Pulmonary artery endothelial cell (primary cell): ENCODE results near the gene KRT79. TPM values are rescaled to one million over a fixed set of nuclear protein-coding genes. Genes with fewer than 3 reads are reported as not detected.

Experiments used
- DNase-seq: peaks from one replicate; pipeline ENCODE4 v3.0.0-alpha.2; 2011; ENCODE audit warnings: low read depth, low spot score
- total RNA-seq: library from RNA; depleted of rRNA; stranded (reverse); fragments of >200 nt; gene quantifications from 2 replicates; pipeline ENCODE4 v1.2.3, GENCODE V29; 2014

The KRT79 gene
- total RNA-seq, 1 donor from 2014 or later, result not detected

GRCh38 chr12:52835271-52836041 is 1.3 kb upstream of the KRT79 start:
- no peak for DNase-seq

- DNase-seq, result no peak
Measured at GRCh38 chr12:52834727-52835001, 553 bp upstream of the KRT79 start.

DNA sequence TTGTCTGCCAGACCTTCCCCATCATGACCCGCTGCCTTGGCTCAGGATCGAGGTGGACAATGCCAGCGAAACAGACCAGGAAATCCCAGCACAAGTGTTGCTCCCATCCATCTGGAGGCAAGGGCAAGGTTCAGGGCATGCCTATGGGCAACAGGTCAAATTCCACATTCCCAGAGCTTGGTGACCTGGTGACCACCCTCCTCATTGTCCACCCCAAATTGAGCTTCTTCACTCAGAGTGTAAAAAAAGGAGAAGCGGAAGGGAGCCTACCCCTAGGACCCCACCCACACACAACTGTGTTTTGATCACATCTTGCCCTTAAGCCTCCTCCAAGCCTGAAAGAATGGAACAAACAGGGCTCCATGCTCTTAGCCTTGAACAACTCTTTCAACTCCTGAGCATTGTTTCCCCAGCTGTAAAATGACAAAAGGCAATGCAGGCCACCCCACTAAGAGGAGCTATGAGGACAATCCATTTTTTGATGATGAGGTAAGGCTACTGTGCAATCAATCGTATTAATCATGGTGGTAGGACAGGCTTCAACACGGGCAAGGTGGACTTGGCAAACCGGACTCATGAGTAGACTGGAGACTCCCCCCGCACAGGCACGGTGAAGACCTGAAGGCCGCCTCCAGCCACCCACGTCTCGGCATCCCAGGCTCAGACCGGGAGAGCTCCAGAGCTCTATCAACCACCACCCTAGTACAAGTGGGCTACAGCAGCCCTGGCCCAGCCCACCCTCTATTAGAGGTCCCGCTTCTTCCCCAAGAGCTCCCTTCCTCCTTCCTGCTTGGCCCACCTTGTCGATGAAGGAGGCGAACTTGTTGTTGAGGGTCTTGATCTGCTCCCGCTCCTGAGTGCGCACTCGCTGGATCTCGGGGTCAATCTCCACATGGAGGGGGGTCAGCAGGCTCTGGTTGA is 866 bp downstream of the KRT79 start:
- DNase-seq, result no peak

DNA sequence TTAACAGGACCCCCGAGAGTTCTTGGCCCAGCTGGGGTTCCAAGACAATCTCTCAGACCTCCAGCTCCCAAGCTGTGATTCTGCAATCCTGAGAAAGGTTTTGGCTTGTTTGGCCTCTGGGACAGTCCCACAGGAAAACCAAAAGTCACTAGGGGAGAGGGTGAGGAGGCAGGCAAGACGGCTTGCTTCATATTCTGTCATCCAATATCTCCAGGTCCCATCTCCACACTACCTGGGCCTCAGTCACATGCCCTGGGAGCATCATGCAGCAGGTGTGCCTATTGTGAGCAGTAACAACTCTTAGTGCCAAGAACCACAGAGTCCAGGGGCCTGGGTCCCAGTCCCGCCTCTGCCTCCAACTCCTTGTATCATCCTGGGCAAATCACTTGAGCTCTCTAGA is 1.7 kb downstream of the KRT79 start:
- no peak for DNase-seq

GRCh38 chr12:52831251-52831650 is 2.9 kb downstream of the KRT79 start:
- DNase-seq, result no peak

DNA sequence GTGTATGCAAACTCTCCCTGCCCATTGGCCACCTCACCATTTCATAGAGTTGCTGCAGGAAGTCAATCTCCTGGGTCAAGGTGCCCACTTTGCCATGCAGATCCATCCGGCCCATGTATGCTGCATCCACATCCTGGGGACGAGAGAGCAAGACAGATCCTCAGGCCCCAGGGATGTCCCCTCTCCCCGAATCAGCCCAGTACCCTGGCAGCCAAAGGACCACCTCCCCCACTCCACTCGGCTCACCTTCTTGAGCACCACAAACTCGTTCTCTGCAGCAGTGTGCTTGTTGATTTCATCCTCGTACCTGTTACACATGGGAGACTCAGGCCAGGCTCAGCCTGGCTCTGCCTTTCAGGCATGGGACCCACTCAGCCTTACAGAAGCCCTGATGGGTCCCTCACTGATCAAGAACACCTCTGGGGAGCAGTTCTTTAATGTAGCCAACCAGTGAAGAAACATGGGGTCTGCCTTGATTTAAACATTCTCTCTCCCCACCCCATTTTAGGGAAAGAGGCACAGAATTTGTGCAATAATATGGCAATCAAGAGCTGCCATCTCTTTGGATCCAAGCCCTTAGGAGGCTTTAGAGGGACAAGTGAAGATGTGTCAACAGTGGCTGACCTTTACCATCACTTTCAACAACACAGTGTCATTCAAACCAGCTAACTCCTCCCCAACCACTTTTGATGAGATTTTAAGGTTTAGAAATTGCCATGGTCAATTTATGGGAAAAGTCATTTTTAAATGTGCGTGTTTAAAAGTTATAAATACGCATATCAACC is 3.9 kb downstream of the KRT79 start:
- DNase-seq, result no peak

DNA sequence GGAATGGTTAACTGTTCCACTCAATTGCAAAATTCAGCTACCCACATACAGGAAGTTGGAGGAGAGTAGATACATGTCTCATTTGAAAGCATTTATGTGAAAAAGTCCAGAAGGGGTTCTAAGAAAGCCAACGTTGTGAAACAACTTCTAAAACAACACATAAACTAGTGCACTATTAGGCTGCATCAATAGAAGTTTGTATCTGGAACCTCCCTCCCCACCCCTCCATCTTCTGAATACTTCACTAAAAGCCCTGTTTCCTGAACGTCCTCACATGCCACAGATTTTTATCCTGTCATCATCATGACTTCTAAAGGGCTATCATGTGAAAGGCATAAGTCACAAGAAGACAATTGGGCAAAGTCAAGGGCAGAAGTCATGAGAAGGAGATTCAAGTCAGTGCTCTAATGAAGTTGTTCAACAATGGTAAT is 5.5 kb downstream of the KRT79 start:
- no peak for DNase-seq

DNA sequence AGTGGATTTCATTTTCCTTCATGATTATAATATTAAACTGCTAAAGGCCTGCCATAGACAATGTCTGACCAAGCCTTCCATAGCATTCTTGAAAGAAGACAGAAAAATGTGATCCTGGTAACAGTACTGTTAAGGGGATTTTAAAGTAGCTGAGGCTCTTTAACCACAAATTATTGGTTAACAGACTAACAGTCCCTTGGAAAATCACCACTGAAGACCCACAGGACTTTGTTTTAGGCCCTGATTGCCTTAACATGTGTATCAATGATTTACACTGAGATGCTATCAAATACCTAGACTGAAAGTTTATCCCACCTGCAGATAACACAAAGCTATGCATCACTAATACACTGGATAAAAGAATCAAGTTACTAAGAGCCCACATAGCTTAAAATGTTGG is 6.0 kb downstream of the KRT79 start:
- no peak for DNase-seq

DNA sequence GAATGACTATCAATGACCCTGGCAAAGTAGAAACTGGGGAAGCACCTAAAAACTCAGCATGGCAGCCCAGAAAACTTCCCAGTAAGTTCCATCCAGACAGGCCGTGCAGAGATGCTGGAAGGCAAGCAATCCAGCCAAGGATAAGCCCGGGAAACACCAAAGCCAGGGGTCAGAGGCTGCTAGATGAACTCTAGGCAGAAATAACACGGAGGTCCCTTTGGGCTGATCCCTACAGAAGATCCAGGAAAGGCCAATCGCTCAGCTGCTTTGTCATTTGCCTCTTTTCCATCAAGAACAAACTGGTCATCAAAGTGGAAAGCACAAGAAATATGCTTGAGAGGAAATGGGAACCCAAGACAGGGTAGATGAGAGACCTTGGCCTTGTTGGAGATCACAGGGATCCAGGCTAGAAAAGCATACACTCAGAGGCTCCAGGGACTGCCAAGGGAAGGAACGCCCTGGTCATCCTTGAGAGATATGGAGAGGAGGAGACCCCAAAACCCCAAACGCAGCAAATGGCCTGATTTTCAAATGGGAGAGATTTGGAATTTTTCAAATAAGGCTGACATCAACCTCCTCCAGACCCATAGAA is 6.5 kb downstream of the KRT79 start:
- DNase-seq, result no peak

GRCh38 chr12:52826611-52827498 is 7.3 kb downstream of the KRT79 start:
- no peak for DNase-seq

DNA sequence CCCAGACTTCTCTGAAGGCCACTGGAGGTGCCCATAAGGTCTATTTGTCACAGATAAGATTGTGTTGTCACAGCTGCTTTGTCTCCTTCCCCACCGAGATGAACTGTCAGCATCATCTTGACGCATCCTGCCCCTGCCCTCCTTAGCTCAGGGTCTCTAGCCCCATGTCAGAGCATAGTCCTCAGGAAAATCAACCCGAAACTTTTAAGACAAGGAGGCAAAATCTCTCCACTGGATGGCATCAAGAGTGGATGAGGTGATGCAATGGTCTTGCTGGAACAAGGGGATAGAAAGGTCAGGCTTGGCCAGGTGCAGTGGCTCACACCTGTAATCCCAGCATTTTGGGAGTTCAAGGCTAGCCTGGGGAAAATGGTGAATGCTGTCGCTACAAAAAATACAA is 8.2 kb downstream of the KRT79 start:
- no peak for DNase-seq

DNA sequence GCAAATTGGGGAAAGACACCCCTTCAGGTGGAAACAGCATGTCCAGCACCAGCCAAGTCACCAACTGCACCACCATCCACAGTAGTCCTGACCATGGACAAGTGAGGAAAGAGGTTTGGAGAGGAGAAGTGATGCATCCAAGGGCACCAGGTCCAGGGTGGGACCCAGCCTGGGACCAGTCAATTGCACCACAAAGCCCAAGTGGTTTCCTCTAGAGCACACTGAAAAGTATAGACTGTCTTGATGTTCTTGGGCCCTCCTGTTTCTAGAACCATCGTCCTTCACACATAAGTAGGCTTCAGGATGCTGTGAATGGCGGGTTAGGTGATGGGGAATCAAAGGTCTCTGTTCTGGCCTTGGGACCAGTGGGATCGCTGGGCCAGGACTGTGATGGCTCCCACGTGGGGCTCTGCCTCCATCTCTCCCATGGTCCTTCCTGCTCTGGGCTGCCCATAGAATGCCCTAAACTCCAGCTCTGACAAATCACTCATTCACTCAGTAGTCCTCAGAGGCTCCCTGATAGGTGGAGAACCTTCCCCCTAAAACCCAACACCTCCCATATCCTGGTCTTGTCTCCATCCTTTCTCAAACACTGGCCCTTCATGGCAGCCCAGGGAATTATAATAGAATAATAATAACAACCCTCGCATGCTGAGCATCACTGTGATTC is 9.2 kb downstream of the KRT79 start:
- no peak for DNase-seq

- DNase-seq, result no peak
Measured at GRCh38 chr12:52823761-52824450, 10.2 kb downstream of the KRT79 start.

GRCh38 chr12:52822771-52823510 is 11.2 kb downstream of the KRT79 start:
- no peak for DNase-seq

DNA sequence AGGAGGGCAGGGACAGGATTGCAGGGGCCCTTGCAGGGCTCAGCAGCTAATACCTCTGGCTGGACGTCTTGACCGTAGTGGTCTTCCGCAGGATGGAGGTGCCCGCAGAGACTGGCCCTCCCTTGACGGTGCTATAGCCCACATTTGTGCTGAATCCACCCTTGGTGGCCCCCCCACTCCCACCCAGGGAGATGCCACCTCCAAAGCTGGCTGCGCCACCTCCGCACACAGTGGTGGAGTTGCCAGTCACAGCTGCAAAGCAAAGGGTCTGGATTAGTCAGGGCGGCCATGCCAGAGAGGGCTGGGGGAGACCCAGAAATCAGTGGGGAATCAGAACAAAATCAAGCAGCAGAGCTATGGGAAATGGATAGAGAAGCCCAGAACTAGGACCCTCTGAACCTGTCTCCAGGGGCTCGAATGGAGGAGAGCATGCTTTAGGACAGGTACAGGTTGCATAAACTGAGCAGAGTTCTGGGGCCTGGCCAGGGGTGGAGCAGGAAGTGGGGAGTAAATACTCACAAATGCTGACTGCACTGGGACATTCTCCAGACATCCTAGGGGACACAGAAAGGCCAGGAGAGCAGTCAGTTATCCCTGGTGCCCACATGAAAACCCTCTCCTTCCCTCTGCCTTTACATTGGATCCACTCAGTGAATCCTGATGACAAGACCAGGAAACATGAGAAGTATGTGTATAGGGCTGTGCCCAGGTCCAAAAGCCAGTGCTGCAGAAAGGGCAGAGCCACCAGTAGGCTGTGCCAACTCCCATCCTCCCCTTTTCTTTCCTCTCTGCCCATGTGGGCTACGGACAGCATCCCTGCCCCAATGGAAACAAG is 12.1 kb downstream of the KRT79 start:
- DNase-seq, result no peak

DNA sequence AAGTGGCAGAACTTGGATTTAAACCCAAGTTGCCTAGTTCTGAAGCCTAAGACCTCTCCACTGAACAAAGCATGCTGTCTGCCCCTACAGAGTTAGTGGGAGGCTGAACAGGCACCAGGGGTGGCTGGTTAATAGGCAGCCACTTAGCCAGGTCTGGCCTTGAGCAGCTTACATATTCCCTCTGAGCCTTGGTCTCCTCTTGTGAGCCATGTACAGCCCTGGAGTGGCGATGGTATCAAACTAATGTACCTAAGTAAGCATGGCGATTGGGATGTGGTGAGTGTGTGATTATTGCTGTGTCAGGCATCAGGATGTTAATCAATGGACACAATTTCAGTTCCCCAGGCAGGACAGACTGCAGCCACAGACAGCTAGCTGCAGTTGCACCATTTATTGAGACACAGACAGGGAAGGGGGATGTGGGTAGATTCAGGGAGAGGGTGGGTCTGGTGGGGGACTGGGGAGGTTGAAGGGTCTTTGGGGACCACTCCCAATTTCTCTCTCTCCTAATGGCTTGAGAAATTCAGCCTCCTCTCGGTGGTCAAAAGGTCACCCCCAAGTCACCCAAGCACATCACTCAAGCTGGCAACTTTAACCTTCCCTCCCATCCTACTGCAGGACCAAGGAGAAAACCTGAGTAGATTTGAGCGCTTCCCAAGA is 12.9 kb downstream of the KRT79 start:
- DNase-seq, result no peak

- DNase-seq, result no peak
Measured at GRCh38 chr12:52820521-52820920, 13.6 kb downstream of the KRT79 start.
